Activated naive CD4-positive, alpha-beta T cell treated with anti-CD3 and anti-CD28 coated beads, Interleukin-2, amount 50 U/mL, for 24 hours (primary cell): Measurements from ENCODE around the gene ECD.

Experiments used
- H3K27ac Mint-ChIP-seq: one replicate; pipeline ENCODE4 v1.8.0; 2021; ENCODE audit warnings: mild to moderate bottlenecking, mixed read lengths
- H3K27me3 Mint-ChIP-seq: one replicate; pipeline ENCODE4 v1.8.0; 2021; ENCODE audit warnings: mixed read lengths
- H3K36me3 Mint-ChIP-seq: one replicate; pipeline ENCODE4 v1.8.0; 2021; ENCODE audit warnings: mixed read lengths
- H3K4me1 Mint-ChIP-seq: one replicate; pipeline ENCODE4 v1.8.0; 2021; ENCODE audit warnings: mixed read lengths
- H3K4me3 Mint-ChIP-seq: one replicate; pipeline ENCODE4 v1.8.0; 2021; ENCODE audit warnings: mild to moderate bottlenecking, mixed read lengths
- H3K9me3 Mint-ChIP-seq: one replicate; pipeline ENCODE4 v1.8.0; 2021; ENCODE audit warnings: mixed read lengths

Gene ECD

GRCh38 chr10:73167783-73168464 is at the start of gene ECD, which contains the start of gene FAM149B1:
TSS of gene ECD (minus strand) at chr10:73168008. CDS start at chr10:73163937, 4,071 bp downstream.
TSS of gene FAM149B1 (plus strand) at chr10:73168119. CDS start at chr10:73168340, 221 bp downstream.
- Mint-ChIP-seq H3K9me3 (no peaks in the 10 kb centered on the region), H3K27me3 (no peaks in the 10 kb centered on the region), H3K27ac (peak within 1 kb of the TSS; percentile 99), H3K4me1 (peaks cover 46% of the 10 kb centered on the region), H3K36me3 (peaks cover 12% of the 10 kb centered on the region), H3K4me3 (peak within 1 kb of the TSS; percentile 98)

- H3K9me3 Mint-ChIP-seq, result no peaks in the 10 kb centered on the region
- H3K4me1 Mint-ChIP-seq, result no peaks in the 10 kb centered on the region
- no peak overlapping the region for H3K27ac Mint-ChIP-seq
- H3K4me3 Mint-ChIP-seq, result no peak overlapping the region
- no peaks in the 10 kb centered on the region for H3K27me3 Mint-ChIP-seq
- H3K36me3 Mint-ChIP-seq, result peaks cover 33% of the 10 kb centered on the region
Measured at GRCh38 chr10:73215749-73216148, 47.9 kb upstream of the ECD start.

DNA sequence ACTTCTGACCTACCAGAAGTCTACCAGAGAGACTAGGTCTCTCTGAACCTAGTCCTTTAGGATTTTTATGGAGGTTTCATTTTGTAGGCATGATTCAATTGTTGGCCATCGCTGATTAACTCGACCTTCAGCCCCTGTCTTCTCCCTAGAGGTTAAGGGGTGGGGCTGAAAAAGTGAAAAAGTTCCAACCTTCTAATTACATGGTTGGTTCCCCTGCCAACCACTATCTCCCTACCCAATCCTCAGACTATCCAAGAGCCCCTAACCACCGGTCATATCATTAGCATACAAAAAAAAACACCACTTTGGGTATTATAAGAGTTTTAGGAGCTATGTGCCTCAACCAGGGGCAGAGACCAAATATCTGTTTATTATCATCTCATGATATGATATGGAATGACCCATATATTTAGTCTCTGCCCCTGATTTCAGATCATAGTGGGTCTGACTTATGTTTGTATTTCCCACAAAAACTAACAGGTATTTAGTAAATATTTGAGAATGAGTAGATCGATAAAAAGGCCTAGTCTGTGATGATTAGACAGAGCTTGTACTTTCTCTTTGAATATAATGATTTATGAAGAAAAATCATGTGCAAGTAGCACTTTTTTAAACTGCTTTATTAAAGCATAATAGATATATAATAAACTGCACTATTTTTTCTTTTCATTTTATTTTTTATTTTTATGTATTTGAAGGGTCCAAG is 43.5 kb upstream of the ECD start:
- H3K36me3 Mint-ChIP-seq, result peaks cover 26% of the 10 kb centered on the region
- H3K9me3 Mint-ChIP-seq, result no peaks in the 10 kb centered on the region
- no peaks in the 10 kb centered on the region for H3K27me3 Mint-ChIP-seq
- H3K4me1 Mint-ChIP-seq, result no peaks in the 10 kb centered on the region
- no peak overlapping the region for H3K27ac Mint-ChIP-seq
- no peak overlapping the region for H3K4me3 Mint-ChIP-seq

GRCh38 chr10:73210395-73211105 is 42.7 kb upstream of the ECD start:
- no peaks in the 10 kb centered on the region for H3K27me3 Mint-ChIP-seq
- no peak overlapping the region for H3K4me3 Mint-ChIP-seq
- no peaks in the 10 kb centered on the region for H3K4me1 Mint-ChIP-seq
- no peak overlapping the region for H3K27ac Mint-ChIP-seq
- peaks cover 23% of the 10 kb centered on the region for H3K36me3 Mint-ChIP-seq
- no peaks in the 10 kb centered on the region for H3K9me3 Mint-ChIP-seq

- Mint-ChIP-seq H3K27me3 (no peaks in the 10 kb centered on the region), H3K36me3 (peaks cover 26% of the 10 kb centered on the region), H3K4me1 (no peaks in the 10 kb centered on the region), H3K9me3 (no peaks in the 10 kb centered on the region), H3K27ac (no peak overlapping the region), H3K4me3 (no peak overlapping the region)
Measured at GRCh38 chr10:73209705-73210104, 41.9 kb upstream of the ECD start.

GRCh38 chr10:73207883-73208282 is 40.1 kb upstream of the ECD start:
- Mint-ChIP-seq H3K9me3 (no peaks in the 10 kb centered on the region), H3K27ac (no peak overlapping the region), H3K4me3 (no peak overlapping the region), H3K36me3 (peaks cover 19% of the 10 kb centered on the region), H3K4me1 (no peaks in the 10 kb centered on the region), H3K27me3 (no peaks in the 10 kb centered on the region)

DNA sequence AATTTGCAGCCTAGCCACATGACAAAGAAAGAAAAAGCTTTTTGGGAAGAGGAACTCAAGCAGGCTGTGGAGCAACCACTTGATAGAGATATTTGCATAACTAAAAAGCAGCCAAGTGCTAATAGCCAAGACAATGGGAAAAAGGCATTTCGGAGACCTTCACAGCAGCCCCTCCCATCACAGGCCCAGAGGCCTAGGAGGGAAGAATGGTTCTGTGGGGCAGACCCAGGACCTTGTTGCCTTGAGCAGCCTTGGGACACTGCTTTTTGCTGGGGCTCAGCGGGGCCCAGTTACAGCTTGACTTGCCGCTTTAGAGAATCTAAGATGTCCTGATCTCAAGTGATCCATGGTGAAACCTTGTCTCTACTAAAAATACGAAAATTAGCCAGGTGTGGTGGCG is 38.6 kb upstream of the ECD start:
- Mint-ChIP-seq H3K4me1 (no peaks in the 10 kb centered on the region), H3K4me3 (no peak overlapping the region), H3K36me3 (peaks cover 17% of the 10 kb centered on the region), H3K9me3 (no peaks in the 10 kb centered on the region), H3K27ac (no peak overlapping the region), H3K27me3 (no peaks in the 10 kb centered on the region)

- Mint-ChIP-seq H3K4me1 (no peaks in the 10 kb centered on the region), H3K27me3 (no peaks in the 10 kb centered on the region), H3K27ac (no peak overlapping the region), H3K36me3 (peaks cover 15% of the 10 kb centered on the region), H3K9me3 (no peaks in the 10 kb centered on the region), H3K4me3 (no peak overlapping the region)
Measured at GRCh38 chr10:73205890-73206289, 38.1 kb upstream of the ECD start.

GRCh38 chr10:73205081-73205480 is 37.3 kb upstream of the ECD start:
- H3K9me3 Mint-ChIP-seq, result no peaks in the 10 kb centered on the region
- H3K4me1 Mint-ChIP-seq, result no peaks in the 10 kb centered on the region
- no peaks in the 10 kb centered on the region for H3K27me3 Mint-ChIP-seq
- no peak overlapping the region for H3K4me3 Mint-ChIP-seq
- H3K27ac Mint-ChIP-seq, result no peak overlapping the region
- H3K36me3 Mint-ChIP-seq, result peaks cover 15% of the 10 kb centered on the region

DNA sequence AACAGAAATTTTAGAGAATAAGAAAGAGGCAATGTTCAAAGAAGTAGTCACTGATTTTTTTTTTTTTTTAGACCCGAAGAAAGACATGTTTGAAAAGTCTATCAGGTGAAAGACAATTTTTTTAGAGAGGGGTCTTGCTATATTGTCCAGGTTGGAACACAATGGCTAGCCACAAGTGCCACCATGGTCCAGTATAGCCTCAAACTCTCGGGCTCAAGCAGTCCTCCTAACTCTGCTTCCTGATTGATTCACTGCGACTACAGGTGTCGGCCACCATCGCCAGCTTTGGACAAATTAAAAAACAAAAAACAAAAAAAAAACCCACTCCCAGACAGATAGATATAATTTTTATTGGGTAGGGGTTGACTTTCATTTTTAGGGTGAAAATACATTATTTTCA is 22.4 kb upstream of the ECD start:
- Mint-ChIP-seq H3K9me3 (no peaks in the 10 kb centered on the region), H3K27me3 (no peaks in the 10 kb centered on the region), H3K4me3 (no peak overlapping the region), H3K4me1 (no peaks in the 10 kb centered on the region), H3K36me3 (peaks cover 3% of the 10 kb centered on the region), H3K27ac (no peak overlapping the region)

GRCh38 chr10:73186266-73186665 is 18.5 kb upstream of the ECD start:
- no peak overlapping the region for H3K27ac Mint-ChIP-seq
- H3K27me3 Mint-ChIP-seq, result no peaks in the 10 kb centered on the region
- H3K9me3 Mint-ChIP-seq, result no peaks in the 10 kb centered on the region
- no peak overlapping the region for H3K4me3 Mint-ChIP-seq
- peaks cover 14% of the 10 kb centered on the region for H3K36me3 Mint-ChIP-seq
- H3K4me1 Mint-ChIP-seq, result no peaks in the 10 kb centered on the region

GRCh38 chr10:73183667-73184281 is 16.0 kb upstream of the ECD start:
- Mint-ChIP-seq H3K4me1 (no peaks in the 10 kb centered on the region), H3K27ac (no peak overlapping the region), H3K9me3 (no peaks in the 10 kb centered on the region), H3K4me3 (no peak overlapping the region), H3K36me3 (peaks cover 17% of the 10 kb centered on the region), H3K27me3 (no peaks in the 10 kb centered on the region)

DNA sequence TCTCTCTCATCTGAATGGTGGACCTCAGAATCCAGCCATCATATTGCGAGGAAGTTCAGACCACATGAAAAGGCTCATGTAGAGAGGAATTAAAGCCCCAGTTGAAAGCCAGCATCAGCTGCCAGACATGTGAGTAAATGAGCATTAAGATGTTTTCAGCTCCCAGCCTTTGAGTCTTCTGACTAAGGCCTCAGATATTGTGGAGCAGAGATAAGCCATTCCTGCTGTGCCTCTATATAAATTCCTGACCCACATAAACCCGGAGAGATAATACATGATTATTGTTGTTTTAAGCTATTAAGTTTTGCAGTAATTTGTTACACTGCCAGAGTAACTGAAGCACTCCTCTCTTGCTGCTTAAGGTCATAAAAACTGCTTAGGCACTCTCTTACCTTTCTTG is 14.8 kb upstream of the ECD start:
- H3K27me3 Mint-ChIP-seq, result no peaks in the 10 kb centered on the region
- H3K27ac Mint-ChIP-seq, result no peak overlapping the region
- H3K4me3 Mint-ChIP-seq, result no peak overlapping the region
- no peaks in the 10 kb centered on the region for H3K4me1 Mint-ChIP-seq
- H3K9me3 Mint-ChIP-seq, result no peaks in the 10 kb centered on the region
- H3K36me3 Mint-ChIP-seq, result peaks cover 21% of the 10 kb centered on the region

DNA sequence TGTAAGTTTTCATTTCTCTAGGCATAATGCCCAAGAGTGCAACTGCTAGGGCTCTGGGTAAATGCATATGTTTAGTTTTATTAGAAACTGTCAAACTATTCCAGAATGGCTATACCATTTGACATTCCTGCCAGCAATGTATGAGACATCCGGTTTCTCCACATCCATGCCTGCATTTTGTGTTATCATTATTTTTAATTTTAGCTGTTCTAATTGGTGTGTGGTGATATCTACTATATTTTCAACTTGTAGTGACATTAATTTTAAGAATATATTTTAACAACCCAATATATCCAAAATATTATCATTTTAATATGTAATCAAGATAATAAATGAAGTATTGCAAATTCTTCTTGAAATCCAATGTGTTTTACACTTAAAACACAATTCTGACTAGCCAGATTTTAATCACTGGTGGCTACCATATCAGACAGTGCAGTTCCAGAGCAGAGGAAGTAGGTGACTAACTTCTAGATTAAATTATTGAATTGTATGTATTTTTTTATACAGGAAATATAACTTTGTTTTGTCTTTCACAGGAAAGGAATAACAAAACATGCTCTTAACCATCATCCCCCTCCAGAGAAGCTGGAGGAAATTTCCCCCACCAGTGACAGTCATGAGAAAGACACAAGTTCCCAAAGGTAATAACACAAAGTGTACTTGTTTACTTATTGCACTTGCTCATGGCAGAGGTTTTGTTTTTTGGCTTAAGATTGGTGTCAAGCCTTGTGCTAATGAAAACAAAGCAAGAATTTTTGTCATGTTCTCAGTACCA is 6.5 kb upstream of the ECD start:
- Mint-ChIP-seq H3K9me3 (no peaks in the 10 kb centered on the region), H3K4me1 (no peaks in the 10 kb centered on the region), H3K27me3 (no peaks in the 10 kb centered on the region), H3K36me3 (peaks cover 4% of the 10 kb centered on the region), H3K4me3 (no peak overlapping the region), H3K27ac (no peak overlapping the region)

DNA sequence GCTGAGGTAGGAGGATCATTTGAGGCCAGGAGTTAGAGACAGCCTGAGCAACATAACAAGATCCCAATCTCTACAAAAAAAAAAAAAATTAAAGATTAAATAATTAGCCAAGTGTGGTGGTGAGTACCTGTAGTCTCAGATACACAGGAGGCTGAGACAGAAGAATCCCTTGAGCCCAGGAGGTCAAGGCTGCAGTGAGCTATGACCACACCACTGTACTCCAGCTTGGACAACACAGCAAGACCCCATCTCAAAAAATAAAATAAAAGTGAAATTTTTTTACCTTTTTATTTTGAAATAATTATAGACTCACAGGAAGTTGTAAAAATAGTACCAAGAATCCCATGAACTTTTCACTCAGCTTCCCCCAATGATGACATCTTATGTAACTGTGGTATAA is 5.1 kb upstream of the ECD start:
- Mint-ChIP-seq H3K27me3 (no peaks in the 10 kb centered on the region), H3K36me3 (peaks cover 4% of the 10 kb centered on the region), H3K9me3 (no peaks in the 10 kb centered on the region), H3K27ac (no peak overlapping the region), H3K4me1 (peaks cover 8% of the 10 kb centered on the region), H3K4me3 (no peak overlapping the region)
